Measurements from ENCODE around the gene TP63.
"Not testable (repeated sequence)": the region's sequence is repeated elsewhere in the genome, so short reads cannot be mapped to it uniquely, and the experiment has no call there.

Gene TP63

DNA sequence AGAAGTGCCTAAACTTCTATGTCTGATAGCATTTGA, at the start of gene TP63:
Gene TP63, plus strand, starts transcription at position 17 of the 36 bp plus-strand sequence. CDS start 127 bp downstream, outside the sequence.
- no peak for DNase-seq

DNA sequence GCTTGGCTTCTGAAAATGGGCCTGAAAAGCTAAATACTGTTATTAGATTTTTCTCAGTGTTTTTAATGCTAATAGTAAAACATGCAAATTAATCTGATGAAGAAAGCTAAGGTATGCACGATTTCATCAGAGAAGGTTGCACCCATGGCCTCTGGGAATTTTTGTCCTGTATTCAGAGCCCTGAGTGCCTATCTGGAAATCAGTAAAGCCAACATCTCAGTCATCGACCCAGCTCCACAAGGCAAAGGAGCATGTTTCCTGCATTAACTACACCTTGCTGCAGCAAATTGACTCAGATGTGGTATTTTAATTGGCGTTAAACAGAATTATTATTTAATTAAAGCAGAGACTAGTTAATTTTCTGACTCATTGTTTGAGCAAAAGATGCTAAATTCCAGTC, 49.0 kb upstream of the TP63 start:
- DNase-seq: no peak

DNA sequence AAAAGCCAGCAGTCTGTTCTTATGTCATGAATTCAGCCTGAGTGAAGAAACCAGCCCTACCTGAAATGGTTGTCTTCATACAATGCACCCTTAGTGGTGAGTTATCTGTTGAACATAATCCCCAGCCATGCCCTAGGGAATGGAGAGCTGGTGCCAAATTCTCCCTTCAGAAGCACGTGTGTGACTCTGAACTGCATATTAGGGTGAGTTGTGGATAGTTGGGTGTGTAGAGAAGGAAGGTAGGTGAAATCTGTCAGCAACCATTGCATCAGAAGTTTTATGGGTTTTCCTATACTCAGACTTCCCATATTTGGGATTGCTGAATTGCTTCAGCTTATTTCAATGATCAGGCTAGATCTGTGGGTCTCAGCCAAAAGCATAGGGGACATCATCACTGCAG, 46.5 kb upstream of the TP63 start:
- DNase-seq: peak; percentile 72

DNA sequence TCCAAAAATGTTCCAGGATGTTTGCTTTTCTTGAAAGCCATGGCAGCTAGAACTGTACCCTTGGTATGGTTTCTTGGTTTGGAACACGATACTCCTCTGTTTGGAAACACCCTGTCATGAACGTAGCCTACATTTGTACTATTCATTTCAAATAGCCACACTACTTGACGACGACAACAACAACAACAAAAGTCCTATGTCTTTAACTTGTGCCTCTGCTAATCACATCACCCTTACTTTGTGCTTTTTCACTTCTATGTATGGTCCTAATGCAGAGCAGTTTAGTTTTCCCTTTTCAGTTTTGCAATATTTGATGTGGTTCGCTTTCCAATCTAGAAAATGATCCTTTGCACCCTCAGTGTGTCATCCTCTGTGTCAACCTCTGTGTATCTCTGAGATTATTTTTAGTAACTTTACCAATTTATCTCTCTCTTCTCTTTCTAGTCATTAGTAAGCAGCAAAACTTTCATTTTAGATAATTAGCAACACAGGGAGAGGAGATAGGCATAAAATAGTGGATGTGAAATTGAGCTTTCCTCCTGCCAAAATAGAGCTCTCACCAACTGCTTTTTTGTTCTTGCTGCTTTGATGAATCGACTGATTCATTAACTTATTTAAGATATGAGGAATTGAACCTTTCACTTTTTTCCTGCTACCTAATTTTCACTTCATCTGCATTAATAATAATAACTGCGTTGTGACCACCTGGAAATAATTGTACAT, 44.1 kb upstream of the TP63 start:
- DNase-seq: no peak

DNA sequence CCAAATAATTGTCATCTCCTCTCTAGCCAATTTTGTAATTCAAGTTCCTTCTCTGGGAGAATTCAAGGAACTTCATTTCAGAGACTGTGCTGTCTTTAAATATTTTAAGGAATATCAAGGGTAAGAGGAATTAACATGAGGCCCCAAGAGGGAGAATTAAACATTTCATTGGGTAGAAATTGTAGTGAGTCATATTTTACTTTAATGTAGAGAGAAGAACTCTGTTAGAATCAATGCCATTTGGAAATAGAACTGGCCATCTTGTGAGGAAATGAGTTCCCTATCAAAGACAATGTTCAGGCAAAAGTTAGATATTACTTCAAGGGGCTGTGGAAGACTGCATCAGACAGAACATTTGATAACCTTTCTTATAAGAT, 43.5 kb upstream of the TP63 start:
- peak; percentile 38 for DNase-seq

DNA sequence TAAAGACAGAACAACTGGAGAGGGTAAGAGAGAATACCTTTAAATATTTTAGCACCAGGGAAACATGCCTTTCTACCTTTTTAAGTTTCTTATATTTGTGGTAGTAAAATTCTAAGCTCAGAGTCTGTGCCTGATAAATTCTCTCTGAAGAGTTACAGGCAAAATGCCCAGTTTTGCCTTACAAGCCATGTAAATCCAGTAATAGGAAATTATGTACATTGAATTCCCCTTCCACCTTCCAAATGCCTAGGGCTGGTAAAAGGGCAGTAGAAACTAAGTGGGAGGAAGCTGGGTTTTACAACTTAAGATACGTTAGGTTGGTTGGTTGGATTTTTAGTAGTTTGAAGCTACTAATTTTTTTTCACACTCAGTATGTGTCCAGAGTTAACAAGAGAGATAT, 43.1 kb upstream of the TP63 start:
- peak; percentile 69 for DNase-seq

DNA sequence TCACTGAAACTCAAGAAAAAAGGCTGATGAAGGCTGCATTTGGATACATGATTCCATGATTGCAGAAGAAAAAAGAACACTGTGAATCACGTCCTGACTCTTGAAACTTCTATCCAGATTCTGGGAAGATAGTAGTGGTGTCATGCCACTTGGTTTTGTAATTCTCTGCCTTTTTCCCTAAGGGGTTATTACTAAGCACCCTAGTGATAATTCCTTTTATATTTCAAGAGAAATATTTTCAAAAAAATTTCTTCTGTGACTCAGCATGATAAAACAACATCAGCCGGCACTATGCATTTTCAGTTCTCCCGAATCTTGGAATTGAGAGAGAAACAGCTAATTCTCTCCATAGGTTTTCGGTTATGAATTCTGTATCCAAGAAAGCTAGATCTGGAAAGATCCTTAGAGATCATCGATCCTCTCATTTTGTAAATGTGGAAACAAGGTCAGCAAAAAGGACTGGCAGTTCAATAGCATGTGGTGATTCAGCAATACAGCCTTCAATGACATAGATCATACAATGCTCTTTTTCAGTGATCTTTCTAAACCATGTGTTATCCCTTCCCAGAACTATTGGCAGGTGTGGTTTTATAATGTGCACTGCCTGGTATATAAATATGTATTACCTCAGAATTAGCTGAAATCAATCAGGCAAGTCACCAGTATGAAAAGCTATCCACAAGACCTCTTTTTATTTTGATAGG, 42.6 kb upstream of the TP63 start:
- DNase-seq: peak; percentile 91

DNA sequence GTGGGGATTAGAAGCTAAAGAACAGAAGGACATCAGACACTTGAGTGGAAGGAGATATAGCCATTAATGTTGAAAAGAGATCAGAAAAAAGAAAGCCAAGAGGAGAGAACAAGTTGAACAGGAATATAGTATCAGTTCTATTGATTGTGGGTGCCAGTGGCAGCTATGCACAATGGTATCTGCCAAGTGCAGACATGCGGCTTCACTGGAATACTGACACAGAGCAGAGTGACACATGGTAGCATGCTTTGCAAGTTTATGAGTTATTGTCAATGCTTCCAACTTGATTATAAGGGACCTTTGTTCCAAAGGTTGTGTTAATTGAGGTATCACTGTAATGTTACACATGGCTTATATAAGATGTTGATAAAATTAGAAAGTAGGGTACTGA, 42.0 kb upstream of the TP63 start:
- no peak for DNase-seq

DNA sequence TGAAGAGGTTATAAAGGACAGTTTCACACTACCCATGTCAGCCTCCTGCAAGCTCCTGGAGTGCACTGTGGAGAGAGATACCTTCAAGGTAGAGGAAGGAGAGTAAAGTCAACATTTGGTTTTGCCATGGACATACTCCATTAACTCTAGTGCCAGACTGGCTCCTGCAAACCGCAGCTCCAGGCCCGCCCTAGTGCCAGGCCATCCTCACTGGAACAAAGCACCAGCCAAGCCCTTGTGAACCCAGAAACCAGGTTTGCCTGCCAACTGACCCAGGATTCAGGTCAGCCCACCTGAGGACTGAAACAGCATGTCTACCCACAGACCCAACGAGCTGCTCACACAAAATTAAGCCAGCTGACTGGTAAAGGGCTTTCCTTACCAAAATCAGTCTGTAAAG, 41.0 kb upstream of the TP63 start:
- no peak for DNase-seq

DNA sequence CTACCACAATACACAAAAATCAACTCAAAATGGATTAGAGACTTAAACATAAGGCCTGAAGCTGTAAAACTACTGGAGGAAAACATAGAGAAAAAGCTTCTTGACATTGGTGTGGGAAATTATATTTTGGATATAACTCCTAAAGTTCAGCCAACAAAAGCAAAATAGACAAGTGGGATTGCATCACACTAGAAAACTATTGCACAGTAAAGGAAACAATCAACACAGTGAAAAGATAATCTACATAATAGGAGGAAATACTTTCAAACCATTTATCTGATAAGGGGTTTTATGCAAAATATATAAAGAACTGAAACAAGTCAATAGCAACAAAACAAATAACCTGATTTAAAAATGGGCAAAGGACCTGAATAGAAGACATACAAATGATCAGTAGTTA, 37.6 kb upstream of the TP63 start:
- no peak for DNase-seq

DNA sequence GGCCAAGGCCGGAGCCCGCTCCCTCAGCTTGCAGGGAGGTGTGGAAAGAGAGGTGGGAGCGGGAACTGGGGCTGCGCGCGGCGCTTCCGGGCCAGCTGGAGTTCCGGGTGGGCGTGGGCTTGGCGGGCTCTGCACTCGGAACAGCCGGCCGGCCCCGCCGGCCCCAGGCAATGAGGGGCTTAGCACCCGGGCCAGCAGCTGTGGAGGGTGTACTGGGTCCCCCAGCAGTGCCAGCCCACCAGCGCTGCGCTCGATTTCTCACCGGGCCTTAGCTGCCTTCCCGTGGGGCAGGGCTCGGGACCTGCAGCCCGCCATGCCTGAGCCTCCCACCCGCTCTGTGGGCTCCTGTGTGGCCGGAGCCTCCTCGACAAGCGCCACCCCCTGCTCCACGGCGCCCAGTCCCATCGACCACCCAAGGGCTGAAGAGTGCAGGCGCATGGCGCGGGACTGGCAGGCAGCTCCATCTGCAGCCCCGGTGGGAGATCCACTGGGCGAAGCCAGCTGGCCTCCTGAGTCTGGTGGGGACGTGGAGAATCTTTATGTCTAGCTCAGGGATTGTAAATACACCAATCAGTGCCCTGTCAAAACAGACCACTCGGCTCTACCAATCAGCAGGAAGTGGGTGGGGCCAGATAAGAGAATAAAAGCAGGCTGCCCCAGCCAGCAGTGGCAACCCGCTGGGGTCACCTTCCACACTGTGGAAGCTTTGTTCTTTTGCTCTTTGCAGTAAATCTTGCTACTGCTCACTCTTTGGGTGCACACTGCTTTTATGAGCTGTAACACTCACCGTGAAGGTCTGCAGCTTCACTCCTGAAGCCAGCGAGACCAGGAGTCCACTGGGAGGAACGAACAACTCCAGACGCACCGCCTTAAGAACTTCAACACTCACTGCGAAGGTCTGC, 34.9 kb upstream of the TP63 start:
- not testable (repeated sequence) for DNase-seq

DNA sequence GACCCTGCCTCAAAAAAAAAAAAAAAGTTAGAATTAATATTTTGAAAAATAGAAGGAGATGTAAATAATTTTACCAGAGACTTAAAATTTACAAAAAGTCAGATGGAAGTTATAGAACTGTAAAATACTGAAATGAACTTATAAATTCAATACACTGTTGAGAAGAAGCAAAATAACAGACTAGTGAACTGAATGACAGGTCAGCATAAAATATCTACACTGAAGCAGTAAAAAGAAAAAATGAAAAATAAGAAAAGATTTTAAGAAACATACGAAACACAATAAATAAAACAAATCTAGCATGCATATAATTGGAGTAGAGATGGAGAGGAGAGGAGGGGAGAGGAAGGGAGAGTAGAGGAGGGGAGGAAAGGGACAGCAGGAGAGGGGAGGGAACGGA, 33.3 kb upstream of the TP63 start:
- DNase-seq: no peak

DNA sequence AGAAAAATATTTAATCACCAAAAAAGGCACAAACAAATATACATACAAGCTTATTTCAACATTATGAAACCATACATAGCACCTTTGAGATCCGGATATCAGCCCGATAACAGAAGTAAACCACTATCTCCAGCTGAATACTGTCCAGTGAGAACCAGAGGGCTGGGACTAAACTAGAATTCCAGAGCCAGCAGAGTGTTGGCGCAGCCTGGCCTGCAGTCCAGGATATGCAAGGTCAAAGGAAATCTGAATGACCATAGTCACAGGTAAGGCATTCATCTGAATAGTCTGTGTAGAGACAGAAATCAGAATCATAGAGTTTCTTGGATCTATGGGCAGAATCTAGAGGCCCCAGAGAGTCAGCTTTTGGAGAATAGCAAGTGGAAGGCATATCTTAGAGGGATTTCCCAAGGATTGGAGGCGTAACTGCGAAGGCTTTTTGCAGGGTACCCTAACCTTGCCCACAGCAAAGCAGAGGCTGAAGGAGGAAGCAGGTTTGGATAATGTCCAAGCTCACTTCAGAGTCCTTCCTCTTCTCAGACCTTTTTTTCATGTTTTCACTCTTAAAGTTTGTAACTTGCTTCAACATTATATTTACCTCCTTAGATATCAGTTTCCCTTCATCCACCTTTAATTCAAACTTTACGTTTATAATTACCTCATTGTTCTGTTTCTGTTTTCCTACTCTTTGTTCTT, 32.5 kb upstream of the TP63 start:
- DNase-seq: no peak

DNA sequence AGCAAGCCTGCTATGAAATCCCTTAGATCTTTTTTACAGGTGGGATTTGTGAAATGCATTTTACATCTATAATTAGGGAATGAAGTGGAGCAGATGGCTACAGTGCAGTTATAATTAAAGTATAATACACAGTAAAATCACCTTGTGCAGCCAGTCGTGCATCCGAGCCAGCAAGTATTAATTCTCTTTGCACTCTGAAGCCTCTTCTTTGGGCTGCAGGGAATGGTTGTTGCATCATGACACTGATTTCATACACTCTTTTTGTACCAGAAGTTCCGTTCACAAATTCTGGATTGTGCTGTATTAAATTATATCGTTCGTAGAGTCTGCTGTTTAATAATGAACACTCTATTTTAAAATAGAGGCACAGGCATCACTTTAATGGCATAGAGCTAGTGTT, 28.7 kb upstream of the TP63 start:
- no peak for DNase-seq

DNA sequence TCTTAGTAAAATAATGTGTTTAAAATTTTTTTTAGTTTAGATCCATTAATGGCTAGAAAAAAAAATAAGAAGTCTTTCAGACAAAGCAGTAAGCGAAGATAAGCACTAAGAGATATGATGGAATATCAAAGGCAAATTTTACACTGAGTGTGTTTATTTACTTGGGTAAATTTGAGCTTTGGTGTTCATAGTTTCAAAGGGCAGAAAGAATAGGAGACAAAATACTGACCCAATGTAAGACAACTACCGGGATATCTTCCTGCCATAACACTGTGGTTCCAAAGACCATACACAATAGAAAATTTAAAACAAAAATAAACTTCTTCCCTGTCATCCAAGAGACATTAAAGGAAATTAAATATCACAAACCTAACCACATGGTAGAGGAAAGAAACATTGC, 25.5 kb upstream of the TP63 start:
- no peak for DNase-seq

DNA sequence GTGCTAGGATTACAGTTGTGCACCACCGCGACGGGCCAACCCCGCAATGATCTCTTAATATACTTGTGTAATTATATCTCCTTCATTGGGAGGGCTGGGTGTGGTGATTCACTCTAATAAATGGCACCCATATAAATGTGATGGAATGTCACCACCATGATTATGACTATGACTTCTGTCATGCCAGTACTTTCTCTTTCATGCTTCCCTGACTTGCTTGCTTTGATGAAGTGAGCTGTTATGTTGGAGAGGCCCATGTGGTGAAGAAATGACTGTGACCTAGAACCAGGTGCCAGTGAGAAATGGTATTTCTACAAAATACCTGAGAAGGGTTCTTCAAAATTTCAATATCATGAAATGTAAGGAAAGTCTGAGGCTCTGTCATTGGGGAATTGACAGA, 24.4 kb upstream of the TP63 start:
- no peak for DNase-seq

DNA sequence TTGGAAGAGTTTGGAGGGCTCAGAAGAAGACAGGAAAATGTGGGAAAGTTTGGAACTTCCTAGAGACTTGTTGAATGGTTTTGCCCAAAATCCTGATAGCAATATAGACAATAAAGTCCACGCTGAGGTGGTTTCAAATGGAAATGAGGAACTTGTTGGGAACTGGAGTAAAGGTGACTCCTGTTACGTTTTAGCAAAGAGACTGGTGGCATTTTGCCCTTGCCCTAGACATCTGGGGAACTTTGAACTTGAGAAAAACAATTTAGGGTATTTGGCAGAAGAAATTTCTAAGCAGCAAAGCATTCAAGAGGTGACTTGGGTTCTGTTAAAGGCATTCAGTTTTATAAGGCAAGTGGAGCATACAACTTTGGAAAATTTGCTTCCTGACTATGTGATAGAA, 18.5 kb upstream of the TP63 start:
- not testable (repeated sequence) for DNase-seq

DNA sequence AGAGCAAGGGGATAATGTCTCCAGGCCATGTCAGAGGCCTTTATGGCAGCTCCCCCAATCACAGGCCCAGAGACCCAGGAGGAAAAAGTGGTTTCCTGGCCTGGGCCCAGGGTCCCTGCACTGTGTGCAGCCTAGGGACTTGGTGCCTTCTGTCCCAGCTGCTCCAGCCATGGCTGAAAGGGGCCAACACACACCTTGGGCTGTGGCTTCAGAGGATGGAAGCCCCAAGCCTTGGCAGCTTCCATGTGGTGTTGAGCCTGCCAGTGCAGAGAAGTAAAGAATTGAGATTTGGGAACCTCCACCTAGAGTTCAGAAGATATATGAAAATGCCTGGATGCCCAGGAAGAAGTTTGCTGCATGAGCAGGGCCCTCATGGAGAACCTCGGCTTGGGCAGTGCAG, 18.1 kb upstream of the TP63 start:
- no peak for DNase-seq

DNA sequence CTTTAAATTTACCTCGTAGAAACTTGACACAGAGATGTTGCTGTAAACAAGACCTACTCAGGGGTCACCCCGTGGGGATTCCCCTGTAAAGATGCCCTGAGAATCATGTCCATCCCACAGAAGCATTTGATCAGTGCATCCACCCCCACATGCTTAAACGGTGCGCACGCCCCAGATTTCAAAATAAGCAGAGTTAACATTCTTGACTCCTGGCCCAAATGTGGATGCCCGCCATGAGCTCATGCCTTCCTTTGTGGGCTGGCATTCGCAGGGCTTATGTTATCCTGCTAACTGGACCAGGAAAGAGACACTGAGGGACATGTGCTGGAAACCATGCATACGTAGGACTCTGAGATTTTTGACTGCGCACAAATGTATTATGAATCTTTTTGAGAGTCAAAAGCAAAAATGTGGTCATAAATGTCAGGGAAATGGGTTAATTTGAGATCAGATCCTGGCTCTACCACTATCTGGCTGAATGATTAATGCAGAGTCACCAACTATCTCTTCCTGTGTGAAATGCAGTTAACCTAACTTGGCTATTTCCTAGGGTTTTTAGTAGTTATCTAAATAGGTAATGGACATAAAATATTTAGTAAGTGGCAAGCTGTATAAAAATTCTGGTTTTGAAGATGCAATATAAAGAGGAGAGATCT, 9.1 kb upstream of the TP63 start:
- no peak for DNase-seq

DNA sequence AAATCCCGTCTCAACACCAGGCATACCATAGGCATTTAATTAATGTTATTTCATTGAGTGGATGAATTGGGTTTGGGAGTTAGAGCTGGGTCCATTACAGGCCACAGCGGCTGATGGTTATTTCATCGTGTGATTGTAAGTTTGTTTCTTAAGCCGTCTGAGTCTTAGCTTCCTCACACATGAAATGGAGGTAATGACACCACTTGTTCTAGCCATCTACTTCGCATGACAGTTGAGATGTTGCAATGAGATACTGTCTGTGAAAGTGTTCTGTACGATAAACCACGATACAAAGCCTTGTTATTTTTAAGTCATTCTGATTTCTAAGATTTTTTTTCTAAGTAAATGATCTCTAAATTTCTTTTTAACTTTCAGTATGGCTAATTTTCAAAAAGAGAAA, 8.6 kb upstream of the TP63 start:
- no peak for DNase-seq

DNA sequence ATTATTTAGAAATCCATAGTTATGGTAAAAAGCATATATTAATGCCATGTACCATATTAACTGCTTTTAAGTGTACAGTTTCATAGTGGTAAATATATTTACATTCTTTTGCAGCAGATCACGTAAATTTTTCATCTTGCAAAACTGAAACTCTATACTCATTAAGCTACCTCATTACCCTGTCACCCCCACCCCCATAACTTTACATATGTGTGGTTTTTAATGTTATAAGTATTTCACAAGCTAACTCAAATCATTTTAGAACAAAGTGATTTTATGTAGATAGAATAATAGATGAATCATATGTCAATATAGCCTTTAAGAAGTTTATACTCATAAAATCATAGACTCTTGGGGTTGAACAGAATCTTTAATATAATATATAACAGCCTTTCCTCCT, 7.1 kb upstream of the TP63 start:
- no peak for DNase-seq

DNA sequence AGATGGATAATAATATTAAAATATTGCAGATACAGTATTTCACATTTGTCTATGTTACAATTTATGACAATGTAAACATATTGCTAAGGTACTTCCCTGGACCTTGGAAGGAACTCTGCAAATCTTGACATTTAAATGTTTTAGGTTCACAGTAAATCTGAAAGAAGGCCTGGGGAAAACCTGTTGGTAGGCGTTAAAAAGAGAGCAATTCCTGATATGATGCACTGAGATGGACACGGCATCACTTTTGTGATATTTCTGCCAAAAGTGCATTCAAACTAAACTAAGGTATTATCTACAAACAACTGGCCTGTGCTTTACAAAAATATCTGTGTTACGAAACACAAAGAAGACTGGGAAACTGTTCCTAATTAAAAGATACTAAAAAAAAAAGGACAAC, 6.1 kb upstream of the TP63 start:
- DNase-seq: no peak

DNA sequence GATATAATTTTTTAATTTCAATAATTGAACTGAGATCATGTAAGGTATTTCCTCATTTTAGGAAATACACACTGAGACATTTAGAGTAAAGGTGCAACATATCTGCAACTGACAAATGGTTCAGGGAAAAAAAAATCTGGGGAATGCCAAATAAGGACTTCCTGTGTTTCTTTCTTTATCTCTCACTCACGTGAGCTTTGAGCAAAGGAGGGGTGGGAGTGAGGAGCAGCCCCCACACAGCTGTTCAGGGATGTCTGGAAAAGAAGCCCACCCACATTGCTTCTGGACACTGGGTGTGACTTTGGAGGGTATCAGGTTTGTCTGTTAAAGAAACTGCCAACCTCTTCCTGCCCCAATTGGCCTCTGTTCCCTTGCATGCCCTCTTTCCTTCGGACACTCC, 5.6 kb upstream of the TP63 start:
- DNase-seq: no peak

DNA sequence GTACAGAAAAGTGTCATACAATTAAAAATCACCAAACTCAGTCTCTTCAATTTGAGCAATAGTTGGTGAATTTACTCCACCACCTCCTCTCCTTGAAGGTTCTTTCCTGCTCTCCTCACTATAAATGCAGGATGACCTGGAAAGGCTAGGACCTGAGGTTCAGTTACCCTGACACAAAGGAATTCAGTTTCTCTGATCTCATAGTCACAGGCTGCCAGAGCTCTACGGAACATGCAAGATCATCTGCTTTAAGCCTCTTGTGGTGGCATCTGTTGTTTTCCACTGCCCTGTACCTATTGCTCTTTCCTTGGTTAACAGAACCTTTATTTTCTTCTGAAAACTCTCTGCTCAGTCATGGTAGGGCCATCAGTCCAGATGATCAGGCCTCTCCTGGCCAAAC, 4.9 kb upstream of the TP63 start:
- DNase-seq: no peak

All from fibroblast of upper back skin (primary cell).